ENCODE data around the gene GSTM3.

DNA sequence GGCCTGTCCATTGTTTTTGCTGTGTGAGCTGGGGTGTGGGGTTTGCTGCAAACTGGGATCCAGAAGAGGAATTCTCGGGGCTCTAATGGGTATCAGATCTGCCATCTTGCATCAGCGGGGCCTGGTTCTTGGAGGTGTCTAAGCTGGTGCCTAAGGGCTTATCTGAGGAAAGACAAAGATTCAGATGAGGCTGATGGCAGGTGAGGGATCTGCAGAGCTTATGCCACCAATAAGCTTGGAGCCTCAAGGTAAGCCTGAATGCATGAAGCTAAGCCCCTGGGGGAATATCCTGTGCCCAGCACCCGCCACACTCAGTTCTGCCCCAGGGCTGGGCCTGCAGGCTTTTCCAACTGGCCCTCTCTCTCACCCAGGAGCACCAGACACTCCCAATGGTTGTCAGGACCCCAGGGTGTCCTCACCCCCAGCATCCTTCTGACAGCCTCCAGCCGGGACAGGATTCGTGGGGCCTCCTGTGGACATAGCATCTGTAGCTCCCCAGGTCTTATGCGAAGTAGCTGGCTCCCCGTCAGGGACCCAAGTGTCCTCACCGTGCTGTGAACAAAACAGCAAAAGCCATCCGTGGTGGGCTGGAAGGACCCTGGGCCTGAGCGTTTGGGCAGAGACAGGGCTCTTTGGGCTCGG, 9.5 kb upstream of the GSTM3 start:
- TF ChIP-seq, protein P1, sequence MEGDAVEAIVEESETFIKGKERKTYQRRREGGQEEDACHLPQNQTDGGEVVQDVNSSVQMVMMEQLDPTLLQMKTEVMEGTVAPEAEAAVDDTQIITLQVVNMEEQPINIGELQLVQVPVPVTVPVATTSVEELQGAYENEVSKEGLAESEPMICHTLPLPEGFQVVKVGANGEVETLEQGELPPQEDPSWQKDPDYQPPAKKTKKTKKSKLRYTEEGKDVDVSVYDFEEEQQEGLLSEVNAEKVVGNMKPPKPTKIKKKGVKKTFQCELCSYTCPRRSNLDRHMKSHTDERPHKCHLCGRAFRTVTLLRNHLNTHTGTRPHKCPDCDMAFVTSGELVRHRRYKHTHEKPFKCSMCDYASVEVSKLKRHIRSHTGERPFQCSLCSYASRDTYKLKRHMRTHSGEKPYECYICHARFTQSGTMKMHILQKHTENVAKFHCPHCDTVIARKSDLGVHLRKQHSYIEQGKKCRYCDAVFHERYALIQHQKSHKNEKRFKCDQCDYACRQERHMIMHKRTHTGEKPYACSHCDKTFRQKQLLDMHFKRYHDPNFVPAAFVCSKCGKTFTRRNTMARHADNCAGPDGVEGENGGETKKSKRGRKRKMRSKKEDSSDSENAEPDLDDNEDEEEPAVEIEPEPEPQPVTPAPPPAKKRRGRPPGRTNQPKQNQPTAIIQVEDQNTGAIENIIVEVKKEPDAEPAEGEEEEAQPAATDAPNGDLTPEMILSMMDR (optimal IDR thresholded peaks at IDR 0.05 in 1 of 3, IDR thresholded peaks at IDR 0.05 in 1 of 3, conservative IDR thresholded peaks at IDR 0.05 in 1 of 3; ENCODE audit: extremely low read depth in 1 of 3, insufficient read depth in 2 of 3, low read length in 3 of 3): no peak
- no peak for TF ChIP-seq EZH2 (IDR thresholded peaks at IDR 0.05; ENCODE audit: low read length)

Measured in keratinocyte (primary cell).